Muscle of back (tissue), 11 donors: ENCODE results near the gene FOXRED1. TPM values are rescaled to one million over a fixed set of nuclear protein-coding genes. Genes with fewer than 3 reads are reported as not detected.
"Not testable (repeated sequence)": the region's sequence is repeated elsewhere in the genome, so short reads cannot be mapped to it uniquely, and the experiment has no call there.

ENCODE experiments used
- DNase-seq, 3 donors: peaks; one replicate each; pipeline versions ENCODE4 v3.0.0 to v3.0.0-alpha.2; 2013
- polyA plus RNA-seq, 10 donors: library from polyadenylated mRNA; unstranded; fragments of 120-200 nt; gene quantifications; one replicate each; pipeline ENCODE4 v1.2.1, GENCODE V29; 2013; ENCODE audit not compliant: insufficient read length in 10 of 10

Gene FOXRED1
- polyA plus RNA-seq, 10 donors: 14.4 to 38.2 (median 24.8) TPM

DNA sequence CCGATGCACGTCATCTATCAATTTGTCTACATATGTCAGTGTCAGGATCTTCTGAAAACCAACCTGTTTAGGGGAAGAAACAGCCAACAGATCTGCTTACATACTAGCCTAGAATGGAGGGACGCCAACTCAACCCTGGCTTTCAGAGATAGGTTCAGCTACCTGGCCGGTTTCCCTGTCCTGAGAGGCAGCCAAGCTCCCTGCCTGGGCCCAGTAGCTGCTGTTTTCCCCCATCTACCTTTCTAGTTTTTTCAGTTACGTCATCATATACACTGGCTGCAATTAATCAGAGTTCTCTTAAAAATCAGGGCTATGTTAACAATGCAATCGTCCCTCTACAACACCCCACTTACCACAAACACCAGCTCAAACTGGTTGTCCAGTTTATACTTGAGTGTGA lies 1.3 kb upstream of the FOXRED1 start:
- no peak for DNase-seq

DNA sequence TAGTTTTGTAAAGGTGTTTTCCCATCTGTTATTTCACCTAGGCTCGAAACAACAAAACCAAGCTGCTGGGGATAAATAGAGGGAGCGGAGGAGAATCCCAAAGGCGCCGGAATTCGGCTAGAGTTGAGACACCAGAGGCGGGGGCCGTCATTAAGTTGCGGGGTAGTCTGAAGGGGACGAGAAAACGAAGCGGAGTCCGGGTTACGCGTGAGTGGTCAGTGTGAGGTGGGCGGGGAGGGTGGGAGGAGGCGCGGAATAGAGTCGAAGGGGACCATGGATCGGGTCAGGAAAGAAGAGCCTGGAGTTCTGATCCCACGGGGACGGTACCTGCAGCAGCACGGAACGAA lies 620 bp upstream of the FOXRED1 start:
- DNase-seq: no peak

DNA sequence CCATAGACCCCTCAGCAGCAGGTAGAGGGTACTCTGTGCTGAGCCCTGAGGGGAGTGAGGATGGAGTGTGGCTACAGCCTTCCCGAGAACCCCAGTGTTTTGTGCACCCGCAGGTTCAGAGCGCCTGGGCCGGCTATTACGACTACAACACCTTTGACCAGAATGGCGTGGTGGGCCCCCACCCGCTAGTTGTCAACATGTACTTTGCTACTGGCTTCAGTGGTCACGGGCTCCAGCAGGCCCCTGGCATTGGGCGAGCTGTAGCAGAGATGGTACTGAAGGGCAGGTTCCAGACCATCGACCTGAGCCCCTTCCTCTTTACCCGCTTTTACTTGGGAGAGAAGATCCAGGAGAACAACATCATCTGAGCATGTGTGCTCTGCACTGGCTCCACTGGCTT lies 8.4 kb downstream of the FOXRED1 start:
- DNase-seq: no peak

DNA sequence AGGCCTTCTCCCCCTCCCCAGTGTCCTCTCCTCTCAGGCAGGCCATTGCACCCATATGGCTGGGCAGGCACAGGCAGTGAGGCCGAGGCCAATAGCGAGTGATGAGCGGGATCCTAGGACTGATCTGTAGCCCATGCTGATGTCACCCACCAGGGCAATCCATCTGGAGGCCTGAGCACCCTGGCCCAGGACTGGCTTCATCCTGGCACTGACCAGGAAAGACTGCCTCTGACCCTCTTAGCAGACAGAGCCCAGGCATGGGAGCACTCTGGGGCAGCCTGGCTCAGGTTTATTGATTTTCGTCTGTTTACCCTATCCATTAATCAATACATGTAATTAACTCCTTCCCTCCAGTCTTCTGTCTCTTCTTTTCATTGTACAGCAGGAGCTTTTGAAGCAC lies 8.8 kb downstream of the FOXRED1 start:
- DNase-seq: no peak

DNA sequence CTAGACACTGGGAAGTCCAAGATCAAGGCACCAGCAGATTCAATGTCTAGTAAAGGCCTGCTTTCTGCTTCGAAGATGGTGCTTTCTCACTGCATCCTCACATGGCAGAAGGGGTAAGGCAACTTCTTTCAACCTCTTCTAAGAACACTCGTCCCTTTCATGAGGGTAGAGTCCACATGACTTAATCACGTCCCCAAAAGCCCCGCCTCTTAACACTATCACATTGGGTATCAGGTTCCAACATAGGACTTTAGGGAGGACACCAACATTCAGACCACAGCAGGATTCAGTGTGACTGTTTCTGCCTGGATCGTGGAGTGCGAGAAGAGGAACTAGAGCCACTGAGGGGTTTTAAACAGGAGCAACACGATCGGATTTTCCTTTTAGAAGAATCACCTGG lies 10.2 kb downstream of the FOXRED1 start:
- DNase-seq: no peak

DNA sequence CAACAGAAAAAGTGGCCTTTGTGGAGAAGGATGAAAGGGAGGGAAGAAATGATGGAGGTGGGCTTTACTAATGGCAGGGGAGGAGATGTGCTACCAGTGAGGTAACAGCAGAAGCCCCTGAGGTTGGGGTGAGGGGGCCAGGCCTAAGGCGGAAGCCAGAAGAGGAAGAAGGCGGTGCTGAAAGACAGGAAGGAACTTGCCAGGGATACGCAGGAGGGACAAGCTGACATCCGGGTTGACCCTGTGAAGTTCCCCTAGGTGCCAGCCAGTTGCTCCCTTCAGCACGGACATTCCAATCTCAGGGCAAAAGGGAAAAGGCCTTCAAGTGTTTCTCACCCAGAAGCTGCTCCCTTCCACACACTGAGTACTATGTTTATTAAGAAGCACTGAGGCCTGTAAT lies 11.6 kb downstream of the FOXRED1 start:
- no peak for DNase-seq

DNA sequence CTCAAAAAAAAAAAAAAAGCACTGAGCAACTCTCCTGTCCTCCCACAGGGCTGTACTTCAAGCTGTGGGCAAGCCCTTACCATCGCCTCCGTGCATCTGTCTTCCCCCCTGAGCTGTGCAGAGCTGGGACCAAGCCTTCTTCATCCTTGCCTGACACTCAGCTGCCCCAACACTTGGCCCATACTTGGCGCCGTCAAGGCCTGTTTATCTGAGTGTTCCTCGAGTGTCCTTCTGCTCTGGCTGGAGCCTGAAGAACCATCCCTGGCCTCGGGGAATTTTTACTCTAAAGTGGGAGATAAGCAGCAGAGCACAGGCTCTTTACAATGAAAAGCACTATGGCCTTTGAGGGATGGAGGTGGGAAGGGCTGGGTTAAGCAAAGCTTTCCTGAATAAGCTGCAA lies 12.3 kb downstream of the FOXRED1 start:
- no peak for DNase-seq

DNA sequence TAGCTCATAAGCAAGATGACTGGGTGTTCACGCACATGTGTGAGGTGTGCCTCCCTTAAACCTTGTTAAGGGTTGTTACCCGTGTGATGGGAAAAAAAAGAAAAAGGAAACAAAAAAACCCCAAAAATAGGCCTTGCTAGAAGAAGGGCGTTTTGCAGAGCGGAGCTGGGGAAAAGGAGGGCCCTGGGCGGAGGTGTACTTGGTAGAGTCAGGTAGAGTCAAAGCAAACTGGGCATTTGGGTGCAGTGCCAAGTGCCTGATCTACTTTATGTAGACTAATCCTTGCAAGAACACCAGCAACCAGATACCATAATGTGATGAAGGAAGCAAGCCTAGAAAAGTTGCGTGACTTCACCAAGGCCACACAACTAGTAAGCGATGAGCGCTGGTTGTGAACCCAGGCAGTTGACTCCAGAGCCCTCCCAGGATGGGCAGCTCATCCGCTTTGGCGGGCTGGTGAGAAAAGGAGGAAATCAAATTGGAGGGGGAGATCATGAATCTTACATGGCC lies 12.8 kb downstream of the FOXRED1 start:
- DNase-seq: no peak

DNA sequence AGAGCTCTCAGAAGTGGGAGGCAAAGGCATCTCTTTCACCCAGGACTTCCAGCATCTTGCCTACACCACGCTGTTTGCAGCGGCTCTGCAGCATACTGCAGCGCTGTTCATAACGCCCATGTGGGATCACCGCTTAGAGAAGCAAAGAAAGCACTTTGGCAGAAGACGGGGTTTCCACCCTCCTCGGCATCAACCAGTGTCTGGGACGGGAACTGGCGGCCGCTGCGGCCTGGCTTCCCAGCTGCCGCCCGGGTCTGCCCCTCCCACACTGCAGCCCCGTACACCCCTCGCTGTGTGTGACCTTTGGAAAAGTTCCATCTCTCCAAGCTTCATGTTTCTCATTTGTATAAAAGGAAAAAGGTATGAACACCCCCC lies 13.4 kb downstream of the FOXRED1 start:
- DNase-seq: peak in 2 of 3 donors; percentile 33 to 73

DNA sequence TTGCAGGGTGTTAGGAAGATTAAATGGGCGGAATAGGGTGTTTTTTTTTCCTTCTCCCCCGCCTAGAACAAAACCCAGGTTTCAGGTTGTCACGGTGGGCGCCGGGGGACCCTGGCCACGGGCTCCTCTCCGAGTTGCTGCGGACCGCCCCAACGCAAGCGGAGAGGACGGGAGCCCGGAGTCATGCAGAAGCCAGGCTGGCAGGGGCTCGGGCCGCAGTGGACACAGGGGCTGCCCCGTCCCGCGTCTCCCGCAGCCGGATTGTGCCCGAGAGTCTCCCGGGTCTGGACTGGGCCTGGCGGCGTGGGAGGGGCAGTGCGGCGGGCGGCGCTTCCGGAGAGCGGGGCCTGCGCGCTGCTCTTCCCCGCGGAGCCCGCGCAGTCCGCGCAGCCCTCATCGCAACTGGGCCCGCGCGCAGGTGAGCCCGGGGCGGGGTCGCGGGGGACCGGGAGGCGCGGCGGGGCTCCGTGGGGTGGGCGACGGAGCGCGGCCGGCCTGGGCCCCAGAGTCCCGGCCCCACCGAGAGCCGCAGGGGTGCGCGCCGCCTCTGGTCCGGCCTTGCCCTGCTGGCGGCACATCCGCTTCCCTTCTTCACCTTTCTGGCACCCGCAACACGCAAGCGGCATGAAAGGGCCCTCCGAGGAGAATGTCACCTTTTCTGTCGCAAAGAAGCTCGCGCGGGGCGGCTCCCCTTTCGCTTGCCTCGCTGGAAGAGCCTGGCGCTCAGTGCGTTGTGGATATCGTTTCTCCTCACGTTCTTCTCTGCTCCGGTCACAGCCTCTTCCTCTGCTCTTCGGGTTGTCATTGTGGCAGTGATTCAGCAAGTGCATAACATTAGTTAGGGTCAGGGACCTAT lies 14.0 kb downstream of the FOXRED1 start, which contains the start of gene TIRAP:
TSS of gene TIRAP (plus strand) at position 358 of the 856 bp plus-strand sequence. CDS start 7,802 bp downstream, outside the sequence.
- DNase-seq: peak; percentile 57 to 88 (median 63)

DNA sequence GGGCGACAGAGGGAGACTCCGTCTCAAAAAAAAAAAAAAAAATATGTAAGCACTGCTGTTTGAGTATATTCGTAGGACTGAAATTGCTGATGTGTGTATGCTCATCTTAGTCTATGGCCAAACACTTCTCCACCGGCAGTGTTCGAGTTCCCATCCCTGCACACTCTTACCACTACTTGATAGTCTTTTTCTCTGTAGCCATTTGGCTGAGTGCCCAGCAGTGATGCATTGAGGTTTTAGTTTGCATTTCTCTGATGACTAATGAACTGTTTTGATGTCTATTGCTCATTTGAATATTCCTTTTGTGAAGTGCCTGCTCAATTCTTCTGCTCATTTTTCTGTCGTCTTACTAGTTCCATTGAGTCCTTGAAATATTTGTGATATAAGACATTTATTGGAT lies 15.9 kb downstream of the FOXRED1 start:
- peak; percentile 28 to 88 (median 46) for DNase-seq

DNA sequence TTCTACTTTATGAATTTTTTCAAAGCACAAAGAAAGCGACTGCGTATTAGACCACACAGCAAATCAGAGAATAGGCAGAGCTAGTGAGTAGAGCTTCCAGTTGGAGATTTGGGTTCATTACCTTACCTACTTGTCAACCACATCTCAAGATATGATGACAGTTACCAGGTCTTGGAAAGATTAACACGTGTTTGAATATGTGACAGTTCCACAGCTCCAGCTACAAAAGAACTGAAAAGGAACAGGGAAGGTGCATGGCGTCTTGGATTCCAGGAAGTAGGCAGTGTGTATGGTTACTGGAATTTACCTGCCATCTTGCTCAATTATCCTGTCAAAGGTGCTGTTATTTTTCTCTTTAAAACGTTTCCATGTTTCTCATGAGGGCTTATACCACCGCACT lies 19.3 kb downstream of the FOXRED1 start:
- DNase-seq: no peak

DNA sequence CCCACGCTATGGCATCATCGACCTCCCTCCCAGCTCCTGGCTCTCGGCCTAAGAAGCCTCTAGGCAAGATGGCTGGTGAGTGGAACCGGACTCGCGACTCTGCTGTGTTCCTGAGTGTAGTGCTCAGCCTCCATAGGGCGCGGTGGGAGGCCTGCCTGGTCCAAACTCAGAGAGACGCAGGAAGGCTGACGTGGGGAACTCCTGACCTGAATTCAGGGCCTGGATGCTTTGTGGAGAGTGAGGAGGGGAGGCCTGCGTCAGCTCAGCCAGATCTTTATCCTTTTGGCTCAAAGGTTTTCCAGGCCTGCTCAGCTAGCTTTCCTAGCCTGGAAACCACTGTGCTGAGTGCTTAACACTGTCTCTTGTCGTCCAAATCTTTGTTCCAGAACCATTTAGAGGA lies 21.9 kb downstream of the FOXRED1 start:
- DNase-seq: no peak

DNA sequence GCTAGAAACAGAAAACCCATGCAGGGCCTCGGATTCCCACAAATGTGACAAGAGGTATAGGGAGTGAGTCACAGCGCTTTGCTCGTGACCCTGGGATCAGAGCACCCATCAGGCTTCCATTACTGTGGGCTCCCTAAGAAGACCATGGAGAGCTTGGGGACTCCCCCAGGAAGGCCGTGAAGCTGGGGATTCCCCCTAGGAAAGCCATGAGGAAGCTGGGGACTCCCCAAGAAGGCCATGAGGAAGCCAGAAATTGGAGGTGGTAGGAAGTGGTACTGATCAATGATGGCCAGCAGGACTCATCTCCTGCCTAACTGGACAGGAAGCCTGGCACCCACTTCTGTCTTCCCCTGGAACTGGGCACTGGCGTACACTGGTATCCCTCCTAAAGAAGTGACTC lies 24.8 kb downstream of the FOXRED1 start:
- DNase-seq: no peak

DNA sequence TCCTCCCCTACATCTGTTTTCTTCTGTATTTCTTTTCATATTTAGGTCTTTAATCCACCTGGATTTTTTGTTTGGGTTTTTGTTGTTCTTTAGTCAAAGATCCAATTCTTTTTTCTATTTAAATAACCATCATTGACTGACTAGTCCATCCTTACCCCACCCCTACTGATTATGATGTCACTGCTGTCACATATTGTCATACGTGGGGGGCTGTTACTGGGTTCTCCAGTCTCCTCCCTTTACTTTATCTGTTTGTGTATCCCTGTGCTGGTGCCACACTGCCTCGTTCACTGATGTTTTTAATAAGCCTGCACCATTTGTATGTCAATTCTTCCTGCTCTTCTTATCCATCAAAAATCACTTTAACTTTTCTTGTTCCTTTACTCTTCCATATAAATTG lies 28.1 kb downstream of the FOXRED1 start:
- DNase-seq: no peak

DNA sequence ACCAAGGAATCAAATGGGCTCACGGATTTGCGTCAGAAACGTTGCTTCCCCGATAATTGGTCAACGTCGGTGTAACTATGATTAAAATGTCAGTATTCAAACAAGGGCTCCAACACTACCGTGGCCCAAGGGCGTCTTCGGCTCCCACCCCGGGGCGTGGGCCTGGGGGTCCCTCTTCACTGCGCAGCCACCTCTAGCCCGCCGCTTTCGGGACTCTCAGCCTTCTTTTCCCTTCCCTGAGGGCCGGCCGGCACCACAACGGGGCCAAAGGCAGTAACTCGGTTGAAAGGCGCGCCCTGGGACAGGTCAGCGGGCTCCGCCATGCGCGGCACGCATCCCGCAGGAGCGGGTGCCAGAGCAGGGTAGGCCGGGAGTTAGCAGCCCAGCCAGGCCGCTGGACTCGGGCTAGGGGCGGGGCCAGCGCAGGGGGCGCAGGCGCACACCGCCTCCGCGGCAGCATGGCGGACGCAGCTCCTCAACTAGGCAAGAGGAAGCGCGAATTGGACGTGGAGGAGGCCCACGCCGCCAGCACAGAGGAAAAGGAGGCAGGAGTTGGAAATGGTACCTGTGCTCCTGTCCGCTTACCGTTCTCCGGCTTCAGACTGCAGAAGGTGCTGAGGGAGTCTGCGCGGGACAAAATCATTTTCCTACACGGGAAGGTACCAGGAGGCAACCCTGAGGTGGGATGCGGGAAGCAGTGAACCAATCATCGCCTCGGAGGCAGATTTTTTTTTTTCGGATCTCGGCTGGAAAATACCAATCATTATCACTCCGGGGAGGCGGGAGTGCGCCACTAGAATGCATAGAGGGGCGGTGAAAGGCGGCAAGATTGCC lies 34.9 kb downstream of the FOXRED1 start, which contains the start of gene DCPS:
TSS of gene DCPS (plus strand) at position 438 of the 834 bp plus-strand sequence. CDS start at position 459, 21 bp downstream.
- peak; percentile 90 to 98 (median 95) for DNase-seq

DNA sequence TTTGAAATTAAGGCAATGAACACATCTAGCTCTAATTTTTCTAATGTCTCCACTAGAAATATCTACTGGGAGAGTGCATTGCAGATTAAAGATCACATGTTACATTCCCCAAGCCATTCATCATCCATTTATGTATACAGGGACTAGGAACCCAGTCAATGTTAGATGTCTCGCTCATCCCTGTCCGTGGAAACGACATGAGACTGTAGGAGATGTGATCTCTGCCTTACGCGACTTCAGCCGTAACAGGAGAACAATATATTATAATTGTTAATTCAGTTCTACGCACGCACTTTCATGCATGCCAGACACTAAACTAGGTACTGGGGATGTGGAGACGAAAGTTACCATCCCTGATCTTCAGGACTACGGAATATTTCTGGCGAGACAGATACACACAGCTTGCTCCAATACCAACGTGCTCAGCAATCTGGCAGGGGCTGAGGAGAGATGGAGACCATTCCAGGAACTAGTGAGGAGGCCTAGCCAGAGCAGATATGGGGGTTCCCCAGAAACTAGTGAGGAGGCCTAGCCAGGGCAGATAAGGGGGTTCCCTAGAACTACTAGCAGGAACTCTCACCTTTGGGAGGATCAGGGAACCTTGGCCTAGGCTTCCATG lies 35.6 kb downstream of the FOXRED1 start:
- DNase-seq: peak in 1 of 3 donors; percentile 49

DNA sequence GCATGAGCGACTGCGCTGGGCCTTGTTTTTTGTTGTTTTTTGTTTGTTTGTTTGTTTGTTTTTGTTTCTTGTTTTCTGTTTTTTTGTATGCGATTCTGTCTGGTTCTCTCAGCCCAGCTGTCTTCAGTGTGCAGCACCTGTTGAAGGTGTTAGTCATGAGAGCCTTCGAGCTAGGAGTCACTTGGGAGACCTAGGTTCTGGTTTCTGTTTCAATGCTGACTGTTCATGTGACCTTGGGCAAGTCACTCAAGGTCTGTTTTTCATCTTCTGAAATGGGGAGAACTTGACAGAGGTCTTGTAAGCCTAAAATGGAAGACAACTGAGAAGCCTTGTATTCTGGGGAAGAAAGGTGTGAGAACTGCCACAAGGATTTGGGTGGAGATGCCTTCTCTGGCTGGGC lies 36.7 kb downstream of the FOXRED1 start:
- no peak for DNase-seq

DNA sequence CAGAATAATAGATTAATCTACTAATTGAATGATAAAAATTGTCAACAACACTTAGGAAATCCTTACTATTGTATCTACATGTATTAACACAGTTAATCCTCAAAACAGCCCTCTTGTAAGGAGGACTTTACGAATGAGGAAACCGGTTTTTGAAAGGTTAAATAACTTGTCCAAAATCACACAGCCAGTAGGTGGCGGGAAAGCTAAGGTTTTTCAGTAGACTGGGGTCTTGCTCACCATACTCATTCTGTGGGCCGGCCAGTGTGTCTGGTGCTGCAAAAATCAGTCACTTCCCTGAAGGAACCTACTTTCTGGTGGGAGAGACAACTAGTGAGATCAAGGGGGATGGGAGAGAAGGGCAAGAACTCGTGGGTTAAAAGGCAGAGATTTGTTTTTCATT lies 38.8 kb downstream of the FOXRED1 start:
- DNase-seq: peak in 1 of 3 donors; percentile 68

DNA sequence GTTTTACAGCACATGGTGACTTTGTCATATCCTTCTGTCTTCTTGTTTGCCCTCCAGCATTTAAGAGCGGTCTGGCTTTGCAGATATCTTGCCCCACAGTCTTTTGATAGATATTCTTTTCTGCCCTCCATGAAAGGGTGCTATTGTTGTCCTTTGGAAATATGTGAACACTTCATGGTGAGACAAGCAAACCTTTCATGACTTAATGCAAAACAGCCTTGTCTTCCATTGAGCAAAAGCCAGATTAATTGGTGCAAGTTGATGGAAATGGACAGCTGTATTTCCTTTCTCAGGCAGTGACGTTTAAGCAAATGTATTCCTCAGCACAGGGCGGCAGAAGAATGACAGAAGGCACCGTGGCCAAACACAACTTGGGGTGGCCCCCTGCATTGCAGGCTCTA lies 39.3 kb downstream of the FOXRED1 start:
- DNase-seq: peak in 2 of 3 donors; percentile 54 to 60

DNA sequence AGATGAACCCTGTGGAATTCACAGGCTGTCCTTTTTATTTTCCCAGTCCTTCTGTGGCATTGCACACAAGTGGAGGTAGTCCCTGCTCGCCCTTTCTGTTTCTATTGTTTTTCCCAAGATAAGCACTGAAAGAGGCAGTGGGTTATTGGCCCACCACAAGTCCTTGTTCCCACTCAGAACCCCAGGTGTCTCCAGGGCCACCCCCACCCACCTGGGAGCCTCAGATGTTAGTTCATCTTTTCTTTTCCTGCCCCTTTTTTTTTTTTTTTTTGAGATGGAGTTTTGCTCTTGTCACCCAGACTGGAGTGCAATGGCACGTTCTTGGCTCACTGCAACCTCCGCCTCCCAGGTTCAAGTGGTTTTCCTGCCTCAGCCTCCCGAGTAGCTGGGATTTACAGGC lies 39.8 kb downstream of the FOXRED1 start:
- DNase-seq: not testable (repeated sequence)
